GM12875 (cell line): ENCODE measurements around the gene COL5A1.

Source experiments
- H3K4me3 ChIP-seq: one replicate; pipeline ENCODE4 v1.5.1; 2011; ENCODE audit warnings: low read depth, low read length, control low read depth
- CTCF ChIP-seq: IDR thresholded peaks from 2 replicates; pipeline ENCODE4 v1.5.1; 2011; ENCODE audit warnings: low read depth, mild to moderate bottlenecking, control low read depth, inconsistent platforms, low read length, moderate library complexity, borderline replicate concordance; ENCODE audit not compliant: insufficient read depth

The COL5A1 gene

GRCh38 chr9:134691695-134692572 lies 50.3 kb downstream of the COL5A1 start:
- no peak for TF ChIP-seq CTCF
- no peak overlapping the region for H3K4me3 ChIP-seq

GRCh38 chr9:134692573-134692860 lies 50.9 kb downstream of the COL5A1 start:
- no peak overlapping the region for H3K4me3 ChIP-seq
- no peak for TF ChIP-seq CTCF

- TF ChIP-seq CTCF = no peak
- H3K4me3 ChIP-seq = no peak overlapping the region
These were observed 51.4 kb downstream of the COL5A1 start for GRCh38 chr9:134693011-134693410.

- TF ChIP-seq CTCF = no peak
- no peak overlapping the region for H3K4me3 ChIP-seq
These were observed 52.2 kb downstream of the COL5A1 start for GRCh38 chr9:134693641-134694367.

- no peak for TF ChIP-seq CTCF
- no peak overlapping the region for H3K4me3 ChIP-seq
These were observed 52.7 kb downstream of the COL5A1 start for GRCh38 chr9:134694368-134694665.

- H3K4me3 ChIP-seq = no peak overlapping the region
- TF ChIP-seq CTCF = no peak
These were observed 53.1 kb downstream of the COL5A1 start for GRCh38 chr9:134694714-134695113.

GRCh38 chr9:134695144-134695543 lies 53.5 kb downstream of the COL5A1 start:
- TF ChIP-seq CTCF = no peak
- no peak overlapping the region for H3K4me3 ChIP-seq
